Ureter (tissue), 1 donor: Measurements from ENCODE around the gene BAZ1B. TPM values are rescaled to one million over a fixed set of nuclear protein-coding genes. Genes with fewer than 3 reads are reported as not detected.
"Not testable (repeated sequence)": the region's sequence is repeated elsewhere in the genome, so short reads cannot be mapped to it uniquely, and the experiment has no call there.

Experiments
- DNase-seq: peaks from one replicate; pipeline ENCODE4 v3.0.0-alpha.2; 2020; ENCODE audit warnings: low spot score
- total RNA-seq: library from RNA; stranded (reverse); gene quantifications from one replicate; pipeline ENCODE4 v1.2.4, GENCODE V29; 2023
- donor health status: DM: yes; HTN: yes; CAD: no.

BAZ1B gene
- total RNA-seq, 1 donor from 2014 or later: 65.0 TPM

DNA sequence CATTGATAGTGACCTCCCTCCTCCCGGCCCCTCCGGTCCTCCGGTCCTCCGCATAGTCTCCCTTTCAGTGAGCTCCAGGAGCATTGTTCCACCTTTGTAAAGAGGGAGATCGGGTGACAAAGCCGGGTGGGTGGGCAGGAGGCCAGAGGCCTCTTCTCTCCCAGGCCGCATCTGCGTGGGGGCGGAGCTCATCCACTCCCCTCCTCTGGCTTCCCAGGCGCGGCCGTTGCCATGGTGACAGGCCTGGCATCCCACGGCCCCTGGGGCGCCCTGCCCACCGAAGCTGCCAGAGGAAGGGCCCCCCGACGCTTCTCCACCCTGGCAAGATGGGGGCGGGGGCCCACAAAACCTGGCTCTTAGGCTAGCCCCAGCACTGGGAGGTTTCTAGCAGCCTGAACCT lies 92.9 kb downstream of the BAZ1B start:
- no peak for DNase-seq

DNA sequence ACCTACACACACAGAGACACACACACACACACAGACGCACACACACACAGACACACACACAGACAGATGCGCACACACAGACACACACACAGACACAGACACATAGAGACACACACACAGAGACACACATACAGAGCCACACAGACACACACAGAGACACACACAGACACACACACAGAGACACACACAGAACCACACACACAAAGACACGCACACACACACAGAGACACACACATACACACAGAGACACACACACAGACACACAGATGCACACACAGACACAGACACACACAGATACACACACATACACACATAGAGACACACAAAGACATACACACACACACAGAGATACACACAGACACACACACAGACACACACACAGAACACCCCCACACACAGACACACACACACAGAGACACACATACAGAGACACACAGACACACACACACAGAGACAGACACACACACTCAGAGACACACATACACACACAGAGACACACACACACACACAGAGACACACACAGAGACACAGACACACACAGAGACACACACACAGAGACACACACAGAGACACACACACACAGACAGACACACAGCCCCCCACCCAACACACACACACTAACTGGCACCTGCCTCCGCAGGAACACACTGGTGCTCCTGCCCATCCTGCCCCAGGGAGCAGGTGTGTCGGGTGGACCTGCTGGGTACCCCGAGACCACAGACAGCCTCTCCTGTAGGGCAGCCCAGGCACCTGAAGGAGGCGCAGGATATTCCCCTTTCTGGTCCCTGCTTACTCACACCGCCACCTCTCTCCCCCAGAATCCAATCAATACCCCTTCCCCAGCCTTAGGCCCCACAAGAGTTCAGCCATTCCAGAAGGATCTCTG lies 93.9 kb downstream of the BAZ1B start:
- no peak for DNase-seq

- DNase-seq: no peak
Measured at GRCh38 chr7:73426016-73426415, 96.1 kb downstream of the BAZ1B start.

- DNase-seq: no peak
Measured at GRCh38 chr7:73425356-73425983, 96.6 kb downstream of the BAZ1B start.

DNA sequence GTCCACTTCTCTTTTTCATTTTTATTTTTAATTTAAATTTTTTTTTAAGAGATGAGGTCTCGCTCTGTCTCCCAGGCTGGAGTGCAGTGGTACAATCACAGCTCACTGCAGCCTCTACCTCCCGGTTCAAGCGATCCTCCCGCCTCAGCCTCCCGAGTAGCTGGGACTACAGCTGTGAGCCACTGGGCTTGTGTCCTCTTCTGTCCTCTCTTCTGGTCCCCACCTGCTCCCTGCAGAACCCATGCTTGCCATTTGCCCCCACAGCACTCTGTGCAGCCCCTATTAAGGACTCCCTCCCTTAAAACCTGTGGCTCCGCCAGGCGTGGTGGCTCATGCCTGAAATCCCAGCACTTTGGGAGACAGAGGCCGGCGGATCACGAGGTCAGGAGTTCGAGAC lies 97.6 kb downstream of the BAZ1B start:
- no peak for DNase-seq

GRCh38 chr7:73423519-73424488 lies 98.3 kb downstream of the BAZ1B start:
- DNase-seq: no peak

DNA sequence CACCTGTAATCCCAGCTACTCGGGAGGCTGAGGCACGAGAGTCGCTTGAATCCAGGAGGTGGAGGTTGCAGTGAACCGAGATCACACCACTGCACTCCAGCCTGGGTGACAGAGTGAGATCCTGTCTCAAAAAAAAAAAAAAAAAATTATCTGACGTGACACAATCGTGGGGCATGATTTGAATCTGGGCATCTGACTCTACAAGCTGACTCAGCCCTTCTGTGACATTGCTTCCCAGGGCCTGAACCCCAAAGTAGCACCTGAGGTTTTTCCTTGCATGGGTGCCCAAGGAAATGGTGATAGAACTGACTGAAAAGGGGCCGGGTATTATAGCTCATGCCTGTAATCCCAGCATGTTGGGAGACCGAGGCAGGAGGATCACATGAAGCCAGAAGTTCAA lies 101.5 kb downstream of the BAZ1B start:
- not testable (repeated sequence) for DNase-seq

DNA sequence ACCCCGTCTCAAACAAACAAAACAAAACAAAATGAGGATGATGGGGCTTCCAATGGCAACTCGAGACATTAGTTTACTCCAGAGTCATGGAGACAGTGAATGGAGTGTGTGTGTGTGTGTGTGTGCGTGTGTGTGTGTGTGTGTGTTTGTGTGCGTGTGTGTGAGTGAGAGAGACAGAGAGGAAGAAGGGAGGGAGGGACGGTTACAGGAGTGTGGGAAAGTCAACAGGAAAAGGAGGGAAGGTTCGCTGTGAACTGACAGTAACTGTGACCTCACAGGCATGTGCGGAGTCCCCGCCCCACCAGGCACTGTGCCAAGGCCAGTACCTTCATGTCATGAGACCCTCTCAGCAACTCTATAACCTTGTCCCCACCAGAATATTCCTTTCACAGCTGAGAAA lies 102.1 kb downstream of the BAZ1B start:
- DNase-seq: not testable (repeated sequence)

DNA sequence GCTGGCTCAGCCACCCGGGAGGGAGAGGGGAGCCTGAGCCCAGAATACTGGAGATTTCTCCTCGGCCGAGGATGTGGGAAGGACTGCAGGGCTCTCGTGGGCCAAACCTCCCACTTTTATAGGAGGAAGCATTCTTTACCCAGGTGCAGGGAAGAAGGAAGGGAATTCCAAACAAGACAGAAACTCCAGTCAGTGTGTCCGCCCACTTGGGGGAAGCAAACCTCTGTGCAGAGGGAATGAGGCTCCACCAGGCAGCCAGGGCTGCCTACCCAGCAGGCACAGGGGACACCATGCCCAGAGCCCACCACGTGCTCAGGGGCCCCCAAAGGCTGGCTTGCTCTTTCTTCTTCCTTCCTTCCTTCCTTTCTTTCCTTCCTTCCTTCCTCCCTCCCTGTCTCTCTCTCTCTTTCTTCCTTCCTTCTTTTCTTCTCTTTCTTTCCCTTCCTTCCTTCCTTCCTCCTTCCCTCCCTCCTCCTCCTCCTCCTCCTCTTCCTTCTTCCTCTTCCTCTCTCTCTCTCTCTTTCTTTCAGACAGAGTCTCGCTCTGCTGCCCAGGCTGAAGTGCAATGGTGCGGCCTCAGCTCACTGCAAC lies 103.9 kb downstream of the BAZ1B start:
- DNase-seq: no peak

GRCh38 chr7:73410541-73411131 lies 111.5 kb downstream of the BAZ1B start:
- DNase-seq: not testable (repeated sequence)

- DNase-seq: not testable (repeated sequence)
Measured at GRCh38 chr7:73404860-73405259, 117.2 kb downstream of the BAZ1B start.

- DNase-seq: peak; percentile 79
Measured at GRCh38 chr7:73399185-73400050, 122.7 kb downstream of the BAZ1B start.

GRCh38 chr7:73397521-73398281 lies 124.4 kb downstream of the BAZ1B start:
- no peak for DNase-seq

DNA sequence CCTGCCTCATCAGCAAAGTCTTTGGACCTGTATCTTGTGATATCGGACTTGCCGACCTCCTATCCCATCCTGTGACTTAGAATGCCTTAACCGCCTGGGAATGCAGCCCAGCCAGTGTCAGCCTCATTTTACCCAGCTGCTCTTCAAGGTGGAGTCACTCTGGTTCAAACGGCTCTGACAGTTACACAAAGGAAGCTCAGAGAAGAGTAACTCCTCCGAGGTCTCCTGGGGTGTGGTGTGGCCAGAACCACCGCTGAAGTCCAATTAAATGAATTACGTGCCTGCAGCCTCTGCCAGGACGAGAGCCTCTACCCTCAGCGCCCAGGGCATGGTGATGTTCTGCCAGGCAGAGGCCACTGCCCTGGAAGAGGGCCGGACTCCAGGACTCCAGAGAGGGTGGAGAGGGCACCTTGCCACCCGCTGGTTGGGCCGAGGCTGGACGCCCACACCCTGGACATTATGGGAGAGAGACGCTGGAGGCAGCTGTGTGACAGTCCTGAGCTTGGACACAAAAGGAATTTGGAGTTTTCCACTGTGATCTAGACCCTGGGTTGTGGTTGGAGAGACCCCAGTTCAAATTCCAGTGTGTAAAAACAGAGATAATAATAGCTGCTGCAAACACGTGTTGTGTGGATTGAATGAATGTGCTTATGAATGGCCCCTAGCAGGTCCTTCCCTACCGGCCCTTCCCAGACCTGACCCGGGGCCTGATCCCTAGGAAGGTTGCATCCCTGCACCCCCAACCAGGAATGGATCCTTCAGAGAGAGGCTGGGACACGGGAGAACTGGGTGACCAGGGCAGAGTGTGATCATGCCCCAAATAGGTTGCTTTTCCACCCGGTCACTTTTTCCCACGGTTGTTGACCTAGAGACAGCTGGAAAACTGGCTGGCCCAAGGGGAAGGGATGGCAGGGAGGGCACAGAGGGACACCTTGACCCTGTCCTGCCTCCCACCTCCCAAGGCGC lies 126.3 kb downstream of the BAZ1B start:
- no peak for DNase-seq

GRCh38 chr7:73394422-73394821 lies 127.7 kb downstream of the BAZ1B start:
- DNase-seq: no peak

- DNase-seq: no peak
Measured at GRCh38 chr7:73391396-73391795, 130.7 kb downstream of the BAZ1B start.
